ENCODE results near the gene STX3. TPM values are rescaled to one million over a fixed set of nuclear protein-coding genes. Genes with fewer than 3 reads are reported as not detected.

Gene STX3
- total and polyA plus RNA-seq, 2 of the 8 experiments (the other 6 are each of a cell fraction or from before 2014, with no cell fraction given) = 50.5 to 56.1 TPM

DNA sequence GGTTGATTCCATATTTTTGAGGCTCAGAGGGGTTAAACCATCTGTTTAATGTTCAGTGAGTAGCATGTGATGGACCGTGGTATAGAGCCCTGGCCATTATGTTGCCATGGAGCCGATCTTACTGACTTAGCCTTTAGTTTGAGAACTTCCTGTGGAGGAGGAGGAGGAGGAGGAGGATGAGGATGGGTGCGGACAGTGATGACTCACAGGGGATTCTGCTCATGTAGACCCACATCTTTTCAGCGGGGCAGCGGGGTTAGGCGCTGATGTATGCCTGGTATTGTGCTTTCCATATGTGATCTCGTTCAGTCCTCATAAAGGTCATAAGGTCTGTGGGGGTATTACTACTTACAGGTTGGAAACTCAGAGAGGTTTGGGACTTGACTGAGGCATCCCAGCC, 13.9 kb downstream of the STX3 start:
- no peak overlapping the region for H3K23ac ChIP-seq (ENCODE audit: insufficient read length)
- H3K56ac ChIP-seq (replicated peaks; ENCODE audit: insufficient read length, low read depth, low read length) = no peak overlapping the region
- no peak overlapping the region for H2BK20ac ChIP-seq (ENCODE audit: low read length)
- DNase-seq (ENCODE audit: low read depth in 1 of 2, low spot score in 2 of 2) (no peak), FAIRE-seq (no peak)
- 77% methylated on average over 7 of the region's 7 CpGs; no CpG with 5 or more reads in 1 of the 2 experiments for WGBS, 2 experiments (ENCODE audit: extremely low coverage in 1 of 2, insufficient coverage in 1 of 2, insufficient read length in 1 of 2, insufficient replicate concordance in 2 of 2, low coverage in 1 of 2, low lambda C conversion rate in 2 of 2, missing lambda C conversion rate in 1 of 2)
- H2BK120ac ChIP-seq (replicated peaks; ENCODE audit: low read depth, low read length) = no peak overlapping the region
- H2BK15ac ChIP-seq (ENCODE audit: low read length) = no peak overlapping the region
- peaks cover 9% of the 10 kb centered on the region for H3K79me1 ChIP-seq (ENCODE audit: low read depth, low read length)
- no peak overlapping the region for H3K14ac ChIP-seq (ENCODE audit: insufficient read length)
- H3K4ac ChIP-seq (replicated peaks; ENCODE audit: insufficient read length, low read depth, low read length) = no peak overlapping the region
- H2BK5ac ChIP-seq (ENCODE audit: low read depth, low read length) = no peak overlapping the region
- peaks cover 0 to 10% (median 2%) of the 10 kb centered on the region in 4 experiments; a peak in 2 of 8 replicates for H3K36me3 ChIP-seq (ENCODE audit: control insufficient read depth in 2 of 4, insufficient read depth in 4 of 4, low read length in 3 of 4)
- no peak overlapping the region for H4K5ac ChIP-seq (ENCODE audit: insufficient read length, low read depth, low read length)
- no peak overlapping the region for H2BK12ac ChIP-seq (ENCODE audit: low read depth, low read length)
- no peak overlapping the region for H2AFZ ChIP-seq (ENCODE audit: low read length)
- no peak overlapping the region for H4K91ac ChIP-seq (replicated peaks; ENCODE audit: insufficient read length, low read length)
- H3K4me2 ChIP-seq (ENCODE audit: insufficient read depth in 1 of 2, low read depth in 2 of 2, low read length in 2 of 2) = no peak overlapping the region
- no peak overlapping the region for H3K27ac ChIP-seq (ENCODE audit: low read depth, low read length)
- peaks cover 6 to 73% of the 10 kb centered on the region in 2 experiments for H3K79me2 ChIP-seq (ENCODE audit: control insufficient read depth in 1 of 2, insufficient read depth in 2 of 2, low read length in 2 of 2)
- TF ChIP-seq BACH1 (IDR thresholded peaks at IDR 0.05; ENCODE audit: low read length) (no peak), JUND (IDR thresholded peaks at IDR 0.05; ENCODE audit: low read length) (no peak), KDM4A (IDR thresholded peaks at IDR 0.05; ENCODE audit: low read depth, low read length, severe bottlenecking) (no peak), FOSL1 (IDR thresholded peaks at IDR 0.05; ENCODE audit: insufficient read depth, low read depth, low read length) (no peak), EGR1 (IDR thresholded peaks at IDR 0.05; ENCODE audit: borderline replicate concordance, low read depth, low read length) (no peak), RNF2 (IDR thresholded peaks at IDR 0.05; ENCODE audit: borderline replicate concordance, low read depth, low read length, missing control alignments, poor library complexity, severe bottlenecking) (no peak), BRCA1 (IDR thresholded peaks at IDR 0.05; ENCODE audit: low read depth, low read length) (no peak)
- H4K20me1 ChIP-seq (replicated peaks in 1 of 2; ENCODE audit: control insufficient read depth in 1 of 2, insufficient read depth in 2 of 2, low read length in 2 of 2) = peaks cover 14 to 24% of the 10 kb centered on the region in 2 experiments
- H3K18ac ChIP-seq (ENCODE audit: extremely low read depth, low read length) = no peak overlapping the region
- H2AK5ac ChIP-seq (ENCODE audit: low read depth, low read length) = no peak overlapping the region
- H3K4me1 ChIP-seq (replicated peaks in 1 of 4; ENCODE audit: control insufficient read depth in 3 of 4, insufficient read depth in 4 of 4, low read length in 3 of 4) = no peaks in the 10 kb centered on the region
- POLR2A ChIA-PET (ENCODE audit: partially characterized antibody) = no interaction called here
- H3K27me3 ChIP-seq (replicated peaks in 1 of 4; ENCODE audit: control insufficient read depth in 3 of 4, extremely low read depth in 1 of 4, insufficient read depth in 3 of 4, low read length in 3 of 4) = no peaks in the 10 kb centered on the region
- H4K8ac ChIP-seq (ENCODE audit: extremely low read depth, insufficient read depth, low read length) = no peak overlapping the region
- no peaks in the 10 kb centered on the region for H3K9me3 ChIP-seq (ENCODE audit: insufficient read depth in 2 of 2, low read depth in 1 of 2, low read length in 1 of 2)
- no peak overlapping the region for H3K9ac ChIP-seq (replicated peaks in 1 of 4; ENCODE audit: extremely low read depth in 1 of 4, low read depth in 3 of 4, low read length in 3 of 4)
- CTCF ChIA-PET (ENCODE audit: partially characterized antibody) = interaction anchor here (4.8 kb wide), 1 partner anchor 15 kb away, joined by 36 read pairs; the partner anchor contains the start of gene STX3
- H3K23me2 ChIP-seq (ENCODE audit: low read depth, low read length) = peaks cover 7% of the 10 kb centered on the region; the same call in 1 of the 2 replicates
- H3K4me3 ChIP-seq (ENCODE audit: extremely low read depth in 1 of 4, insufficient read depth in 2 of 4, low read depth in 3 of 4, low read length in 4 of 4) = no peak overlapping the region

All from H1 (cell line).